HG03175 (cell line): ENCODE data around the gene DCLK1.
"Not testable (repeated sequence)": the region's sequence is repeated elsewhere in the genome, so short reads cannot be mapped to it uniquely, and the experiment has no call there.

Experiments
- ATAC-seq: cut with Tn5 transposase; IDR thresholded peaks from one replicate; pipeline ENCODE4 v1.9.1; 2021; ENCODE audit warnings: mild to moderate bottlenecking, moderate library complexity; ENCODE audit not compliant: unreplicated experiment

DCLK1 gene

GRCh38 chr13:36088001-36088400 is 43.2 kb downstream of the DCLK1 start:
- ATAC-seq = no peak

GRCh38 chr13:36086117-36086516 is 45.1 kb downstream of the DCLK1 start:
- ATAC-seq = no peak

GRCh38 chr13:36084131-36084530 is 47.1 kb downstream of the DCLK1 start:
- ATAC-seq = no peak

DNA sequence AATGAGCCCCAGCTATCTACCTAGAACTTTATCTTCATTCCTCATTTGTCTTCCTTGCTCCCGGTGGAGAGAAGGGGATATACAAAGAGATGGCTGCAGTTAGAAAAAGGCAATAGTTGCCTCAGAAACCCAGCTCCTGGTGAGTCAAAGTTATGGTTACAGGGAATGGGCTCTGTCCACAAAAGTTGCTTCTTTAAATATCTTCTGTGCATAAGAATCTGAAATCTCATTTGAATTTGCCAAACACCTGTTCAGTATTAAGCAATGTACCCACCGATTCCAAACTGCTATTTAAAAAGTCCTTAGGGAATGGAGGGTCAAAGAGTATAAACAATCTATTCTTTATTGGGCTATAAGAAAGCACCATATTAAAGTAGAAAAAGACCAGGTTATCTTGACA is 48.4 kb downstream of the DCLK1 start:
- no peak for ATAC-seq

DNA sequence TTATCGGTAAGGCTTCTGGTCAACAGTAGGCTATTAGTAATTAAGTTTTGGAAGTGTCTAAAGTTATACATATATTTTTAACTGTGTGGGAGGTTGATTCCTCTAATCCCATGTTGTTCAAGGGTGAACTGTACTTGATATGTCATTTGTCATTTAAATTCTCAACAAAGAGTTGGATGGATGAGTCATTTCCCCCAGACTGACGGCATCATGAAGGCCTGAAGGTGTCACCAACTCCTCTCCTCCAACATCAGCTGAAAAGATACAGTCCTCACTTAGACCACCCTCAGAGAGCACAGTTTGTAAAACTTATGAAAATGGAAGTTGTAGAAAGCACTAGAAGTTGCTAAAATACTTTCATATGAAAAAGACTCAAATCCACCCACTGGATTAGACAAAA is 48.8 kb downstream of the DCLK1 start:
- ATAC-seq = no peak

GRCh38 chr13:36076211-36076610 is 55.0 kb downstream of the DCLK1 start:
- no peak for ATAC-seq

DNA sequence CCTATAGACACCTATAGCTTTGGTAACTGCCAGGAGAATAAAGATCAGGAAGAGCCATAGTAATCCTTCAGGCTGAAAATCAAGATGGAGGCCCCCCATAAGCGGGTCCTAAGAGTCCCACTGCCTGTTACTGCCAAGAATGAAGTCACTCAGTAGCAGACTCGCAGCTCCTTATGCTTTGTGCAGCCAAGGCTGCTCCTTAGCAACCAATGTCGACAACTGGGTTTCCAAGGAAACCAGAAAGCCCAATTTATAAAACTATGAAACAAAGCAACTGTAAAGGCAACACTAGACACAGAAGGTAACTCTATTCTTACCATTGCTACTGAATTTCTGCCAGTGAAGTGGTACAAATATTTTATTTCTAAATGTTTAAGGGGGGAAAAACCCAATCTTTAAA is 56.5 kb downstream of the DCLK1 start:
- no peak for ATAC-seq

DNA sequence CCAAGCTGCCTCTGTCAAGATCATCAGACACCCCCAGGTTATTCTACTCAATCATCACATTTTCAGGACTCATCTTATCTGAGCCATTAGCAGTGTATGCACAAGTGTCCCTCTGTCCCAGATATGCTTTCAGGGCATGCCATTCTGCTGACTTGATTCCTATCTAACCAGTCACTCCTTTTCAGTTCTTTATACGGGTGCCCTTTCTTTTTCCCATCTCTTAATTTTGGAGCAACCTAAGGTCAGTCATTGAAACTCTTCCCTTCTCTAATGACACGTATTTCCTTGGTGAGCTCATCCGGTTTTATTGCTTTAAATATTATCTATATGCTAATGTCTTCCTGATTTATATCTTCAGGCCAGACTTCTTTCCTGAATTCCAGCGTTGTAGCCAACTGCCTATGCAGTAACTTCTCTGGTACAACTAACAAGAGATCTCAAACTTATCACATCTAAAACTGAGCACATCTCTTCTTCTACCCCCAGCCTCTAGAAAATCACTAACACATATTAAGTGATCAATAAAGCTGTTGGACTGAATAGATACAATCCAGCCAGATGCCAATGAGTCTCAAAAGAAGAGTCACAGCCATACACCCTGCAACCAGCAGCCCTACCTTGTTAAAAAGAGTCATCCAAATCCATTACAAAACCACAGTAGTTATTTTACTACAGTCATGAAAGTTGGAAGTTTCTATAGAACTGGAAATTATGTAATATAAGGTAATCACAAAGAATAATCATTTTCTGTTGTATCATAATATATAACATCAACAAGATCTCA is 58.8 kb downstream of the DCLK1 start:
- no peak for ATAC-seq

- ATAC-seq = not testable (repeated sequence)
Observed at GRCh38 chr13:36070504-36071192, 60.5 kb downstream of the DCLK1 start.

DNA sequence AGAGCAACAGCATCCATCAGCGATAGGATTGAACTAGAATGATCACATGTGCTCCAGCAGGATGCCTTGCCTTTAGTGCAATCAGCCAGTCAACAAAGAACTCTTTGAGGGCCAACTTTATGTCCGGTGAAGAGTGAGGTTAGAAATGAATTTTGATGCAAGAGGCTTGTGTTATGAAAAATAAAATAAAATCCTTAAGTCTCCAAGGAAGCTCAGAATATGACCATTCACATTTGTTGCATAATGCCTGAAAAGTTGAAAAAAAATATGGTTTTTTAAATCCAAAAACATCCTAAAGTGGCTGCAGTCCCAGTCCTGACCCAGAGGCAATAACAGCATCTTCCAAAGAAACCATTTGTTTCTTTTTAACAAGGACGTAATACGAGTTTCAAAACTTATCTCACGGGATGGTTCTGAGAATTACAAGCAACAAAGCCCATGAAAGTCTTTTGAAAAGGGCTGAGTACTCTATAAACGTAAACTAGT is 61.3 kb downstream of the DCLK1 start:
- no peak for ATAC-seq

DNA sequence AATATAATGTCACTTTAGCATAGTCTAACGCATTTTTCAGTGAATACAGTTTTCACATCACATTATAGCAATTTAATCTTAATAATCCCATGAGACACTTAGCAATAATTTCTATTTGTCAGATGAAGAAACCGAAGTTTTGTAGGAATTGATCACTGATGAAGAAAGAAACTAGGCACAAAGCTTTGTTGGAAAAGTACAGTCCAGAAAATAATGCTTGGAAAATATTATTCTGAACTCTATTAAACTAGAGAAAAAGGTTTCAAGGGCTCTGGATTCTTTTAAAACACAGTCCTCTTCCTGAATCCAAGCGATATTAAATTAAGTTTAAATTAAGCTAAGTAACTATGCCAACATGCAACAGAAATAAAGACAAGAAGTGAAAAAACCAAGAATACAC is 62.2 kb downstream of the DCLK1 start:
- no peak for ATAC-seq

DNA sequence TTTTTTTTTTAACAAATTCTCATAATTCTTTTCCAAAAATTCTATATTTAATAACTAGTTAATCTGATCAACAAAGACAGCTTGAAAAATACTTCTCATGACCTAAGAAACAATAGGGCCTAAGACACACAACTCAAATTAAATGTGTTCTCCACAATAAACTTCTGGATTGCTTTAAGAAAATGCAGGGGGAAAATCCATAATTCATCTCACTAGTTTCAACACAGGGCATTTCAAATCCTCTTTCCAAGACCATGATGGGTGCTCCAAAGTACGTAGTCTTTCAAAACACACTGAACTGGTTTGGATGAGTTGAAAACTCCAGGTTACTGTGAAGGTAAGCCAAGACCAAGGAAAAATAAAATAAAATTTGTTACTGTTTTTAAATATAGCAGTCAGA is 62.6 kb downstream of the DCLK1 start:
- ATAC-seq = no peak

DNA sequence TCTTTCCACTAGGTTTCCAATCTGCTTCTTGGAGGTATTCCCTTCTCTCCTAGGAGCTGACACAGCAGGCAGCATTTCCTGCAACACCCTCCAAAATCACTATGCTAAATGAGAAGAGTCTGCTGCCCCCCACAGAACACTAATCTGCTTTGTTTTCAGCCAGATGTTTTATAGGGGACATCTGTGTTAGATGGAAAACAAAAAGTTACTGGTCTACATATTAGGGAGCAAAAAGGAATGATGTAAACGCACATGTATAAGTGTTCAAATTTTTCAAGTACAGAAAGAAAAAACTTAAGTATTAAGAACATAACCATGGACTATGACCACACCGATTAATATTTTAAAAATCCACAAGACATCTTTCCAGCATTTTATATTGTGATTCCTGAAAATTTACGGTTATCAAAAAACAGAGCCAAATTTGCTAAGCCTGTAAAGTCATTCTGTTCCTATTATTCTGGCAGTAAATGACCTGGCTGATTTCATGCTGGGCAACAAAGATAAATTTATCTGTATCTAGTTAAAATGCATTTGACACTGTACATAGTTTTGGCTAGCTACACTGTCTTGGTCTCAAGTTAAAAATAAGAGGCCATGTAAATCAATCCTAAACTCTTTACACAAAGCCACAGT is 63.3 kb downstream of the DCLK1 start:
- ATAC-seq = no peak

DNA sequence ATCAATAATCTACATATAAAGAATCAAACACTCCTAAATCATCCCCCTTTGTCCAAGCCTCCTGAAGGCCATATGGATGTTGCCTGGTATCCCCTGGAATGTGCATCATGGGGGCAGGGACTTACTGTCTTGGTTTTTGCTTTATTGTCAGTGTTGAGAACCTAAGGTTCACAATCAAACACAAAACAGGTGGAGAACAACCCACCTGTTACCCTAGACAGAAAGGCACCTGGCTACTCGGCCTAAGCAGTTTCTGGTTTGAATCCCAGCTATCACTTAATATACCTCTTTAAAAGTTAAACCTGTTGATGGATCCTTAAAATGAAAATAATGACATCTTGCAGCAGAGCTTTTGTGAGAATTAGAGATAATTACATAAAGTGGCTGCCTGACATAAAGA is 68.9 kb downstream of the DCLK1 start:
- ATAC-seq = no peak

DNA sequence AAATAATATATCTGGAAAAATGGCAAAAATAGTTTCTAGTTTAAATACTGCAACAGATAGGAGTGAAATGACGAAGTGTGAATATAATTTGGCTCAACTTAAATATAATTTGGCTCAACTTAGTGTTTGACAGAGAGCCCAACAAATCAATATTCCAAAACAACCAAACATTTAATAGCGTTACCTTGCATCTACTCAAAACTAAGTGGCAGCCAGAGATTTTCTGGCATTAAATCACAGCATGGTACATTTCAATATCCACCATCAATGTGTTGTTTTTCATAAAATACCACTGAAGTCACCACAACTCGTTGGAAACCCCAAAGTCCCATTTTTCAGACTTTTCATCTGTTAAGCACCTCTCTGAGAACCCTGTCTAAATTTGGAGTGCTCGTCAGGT is 69.6 kb downstream of the DCLK1 start:
- ATAC-seq = no peak

GRCh38 chr13:36061054-36061453 is 70.1 kb downstream of the DCLK1 start:
- no peak for ATAC-seq

- no peak for ATAC-seq
Observed at GRCh38 chr13:36059321-36059720, 71.9 kb downstream of the DCLK1 start.

DNA sequence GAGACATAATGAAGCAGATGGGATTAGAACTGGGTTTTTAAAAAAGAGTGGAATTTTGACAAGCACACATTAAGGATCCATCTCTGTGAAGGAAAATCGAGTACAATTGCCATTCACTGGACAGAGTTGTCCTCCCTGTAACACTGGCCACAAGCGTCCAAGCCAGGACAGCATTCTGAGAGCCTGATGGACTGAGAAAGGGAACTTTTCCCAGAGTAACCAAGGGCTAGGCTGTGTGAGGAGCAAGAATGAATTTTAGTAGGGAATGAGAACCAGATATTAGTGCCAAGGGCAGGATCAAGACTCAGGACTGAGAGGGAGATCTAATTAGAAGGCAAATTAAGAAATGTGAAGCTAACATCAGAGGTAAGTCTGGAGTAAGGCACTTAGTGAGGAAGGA is 73.1 kb downstream of the DCLK1 start:
- no peak for ATAC-seq

DNA sequence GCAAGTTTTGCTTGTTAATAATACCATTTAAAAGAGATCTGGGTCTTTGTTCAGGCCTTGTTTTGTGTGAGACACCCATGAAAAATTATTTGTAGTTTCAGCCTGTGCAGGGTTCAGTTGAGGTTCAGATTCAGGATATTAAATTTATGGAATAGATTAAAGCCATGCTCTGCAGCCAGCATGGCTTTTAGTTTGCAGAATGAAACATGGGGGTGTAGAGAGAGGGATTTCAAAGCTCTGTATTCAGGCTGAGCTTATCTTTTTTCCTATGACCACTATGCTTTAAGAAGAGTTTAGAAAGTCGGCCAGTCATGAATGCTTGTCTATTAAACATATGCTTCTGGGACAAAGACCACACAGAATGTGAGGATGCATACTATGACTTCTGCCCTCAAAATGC is 73.6 kb downstream of the DCLK1 start:
- ATAC-seq = no peak

GRCh38 chr13:36057041-36057440 is 74.1 kb downstream of the DCLK1 start:
- no peak for ATAC-seq

- no peak for ATAC-seq
Observed at GRCh38 chr13:36055366-36055765, 75.8 kb downstream of the DCLK1 start.

DNA sequence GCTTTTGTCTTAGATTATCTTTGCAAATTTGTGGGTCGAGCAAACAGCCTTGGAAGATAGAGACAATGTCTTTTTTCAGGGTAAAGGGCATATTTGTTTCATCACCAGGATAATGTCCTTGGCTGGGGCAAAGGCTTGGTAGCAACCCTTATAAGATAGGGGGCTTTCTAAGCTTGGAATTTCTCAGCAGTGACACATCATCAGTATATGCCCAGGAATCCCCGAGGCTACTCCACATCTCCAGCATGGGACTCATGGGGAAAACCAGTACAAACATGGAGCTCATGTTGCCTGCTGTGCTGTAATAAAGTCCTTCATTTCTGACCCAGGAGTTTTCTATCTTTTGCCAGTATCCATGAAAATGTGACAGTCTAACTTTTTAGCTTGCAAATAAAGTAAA is 77.1 kb downstream of the DCLK1 start:
- ATAC-seq = no peak
